Measurements from ENCODE around the gene PNLIPRP1.

- TF ChIP-seq CTCF (IDR thresholded peaks at IDR 0.05) = no peak
- TF ChIP-seq POLR2A (IDR thresholded peaks at IDR 0.05) = no peak
- TF ChIP-seq EP300 (IDR thresholded peaks at IDR 0.05) = no peak
Measured at GRCh38 chr10:116653885-116654284, 63.1 kb downstream of the PNLIPRP1 start.

Measured in tibial nerve (tissue), 4 donors.